KG1 (cell line): ENCODE data around the gene DMAC2.
"Not testable (repeated sequence)": the region's sequence is repeated elsewhere in the genome, so short reads cannot be mapped to it uniquely, and the experiment has no call there.

Experiments used
- DNase-seq: peaks from one replicate; lab custom pipeline; 2025; lab: John Stamatoyannopoulos, UW

DMAC2 gene

DNA sequence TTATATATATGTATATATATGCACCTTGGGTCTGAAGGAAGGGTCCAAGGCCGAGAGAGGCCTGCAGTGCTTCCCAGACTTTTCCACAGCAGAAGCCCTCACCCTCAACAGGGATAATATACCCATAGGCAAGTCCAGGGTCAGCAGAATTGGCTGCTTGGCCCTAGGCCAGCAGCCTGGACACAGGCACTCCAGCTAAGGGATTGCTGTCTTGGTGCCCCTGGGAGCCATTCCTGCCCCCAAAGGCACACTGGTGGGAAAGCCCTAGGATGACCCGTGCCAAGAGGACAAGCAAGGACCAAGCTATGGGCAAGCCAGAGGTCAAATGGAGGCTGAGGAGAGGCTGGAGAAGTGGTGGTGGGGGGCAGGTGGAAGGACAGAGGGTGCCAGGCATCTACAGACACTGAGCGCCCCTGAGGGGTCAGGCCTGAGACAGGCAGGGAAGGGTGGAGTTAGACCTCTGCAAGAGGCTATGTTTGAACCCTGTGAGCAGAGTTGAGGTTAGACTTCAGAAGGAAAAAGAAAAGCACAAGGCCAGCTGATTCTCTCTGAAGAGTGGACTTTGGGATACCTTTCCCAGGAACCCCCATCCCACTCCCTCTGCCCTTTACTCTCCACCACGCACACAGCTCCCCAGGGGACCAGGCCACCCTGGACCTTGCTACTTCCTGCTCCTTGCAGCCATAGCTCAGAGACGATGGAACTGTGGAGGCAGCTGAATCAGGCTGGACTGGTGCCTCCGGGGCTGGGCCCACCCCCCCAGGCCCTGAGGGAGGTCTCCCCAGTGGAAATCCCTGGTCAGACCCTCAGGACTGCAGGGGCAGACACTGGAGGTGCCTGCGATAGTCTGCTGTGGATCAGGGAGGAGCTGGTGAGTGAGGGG is 3.0 kb upstream of the DMAC2 start, which contains the start of gene ERICH4:
TSS of gene ERICH4 (plus strand) at position 684 of the 883 bp plus-strand sequence. CDS start at position 698, 14 bp downstream.
- DNase-seq = no peak

DNA sequence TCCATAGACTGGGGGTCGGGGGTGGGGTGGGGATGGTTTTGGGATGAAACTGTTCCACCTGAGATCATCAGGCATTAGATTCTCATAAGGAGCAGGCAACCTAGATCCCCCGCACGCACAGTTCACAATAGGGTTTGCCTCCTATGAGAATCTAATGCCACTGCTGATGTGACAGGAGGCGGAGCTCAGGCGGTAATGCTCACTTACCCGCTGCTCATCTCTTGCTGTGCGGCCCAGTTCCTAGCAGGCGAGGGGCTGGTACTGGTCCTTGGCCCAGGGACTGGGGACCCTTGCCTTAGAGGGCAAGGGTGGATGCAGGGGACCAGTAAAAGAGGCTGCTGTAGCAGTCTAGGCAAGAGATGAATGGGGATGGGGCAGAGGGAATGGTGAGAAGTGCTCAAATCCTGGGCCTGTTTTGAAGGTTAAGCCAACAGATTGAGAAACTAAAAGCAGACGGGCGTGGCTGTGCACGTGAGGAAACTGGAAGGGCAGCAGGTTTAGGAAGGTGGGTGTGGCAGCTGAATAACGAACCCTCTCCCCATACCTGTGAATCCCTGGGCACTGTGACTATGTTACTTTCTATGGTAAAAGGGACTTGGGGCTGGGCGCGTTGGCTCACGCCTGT is 1.7 kb upstream of the DMAC2 start:
- no peak for DNase-seq

DNA sequence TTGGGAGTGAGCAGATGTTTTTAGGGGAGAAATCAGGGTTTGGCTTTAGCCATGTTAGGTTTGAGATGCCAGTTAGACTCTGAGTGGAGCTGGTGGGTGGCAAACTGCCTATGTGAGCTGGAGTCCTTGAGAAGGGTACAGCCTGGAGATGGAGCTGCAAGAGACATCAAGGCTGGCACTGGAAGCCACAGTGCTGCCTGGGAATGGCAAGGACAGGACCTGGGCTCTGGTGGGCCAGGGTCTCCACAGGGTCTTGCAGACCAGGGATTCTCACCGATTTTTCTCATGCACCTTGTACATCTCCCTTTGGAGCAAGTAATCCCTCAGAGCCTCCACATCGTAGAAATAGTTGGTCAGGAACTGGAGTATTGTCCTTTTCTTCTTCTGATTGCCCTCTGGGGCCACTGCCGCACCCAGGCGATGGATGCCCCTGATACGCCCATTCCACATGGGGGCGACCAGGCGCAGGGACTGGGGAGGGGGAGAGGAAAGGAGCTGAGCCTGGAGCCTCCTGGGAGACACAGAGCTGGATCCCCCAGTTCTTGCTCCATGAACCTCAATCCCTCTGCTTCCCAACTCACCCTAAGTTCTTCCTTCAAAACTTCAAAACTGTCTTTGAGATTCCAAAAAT is 1.7 kb downstream of the DMAC2 start:
- no peak for DNase-seq

DNA sequence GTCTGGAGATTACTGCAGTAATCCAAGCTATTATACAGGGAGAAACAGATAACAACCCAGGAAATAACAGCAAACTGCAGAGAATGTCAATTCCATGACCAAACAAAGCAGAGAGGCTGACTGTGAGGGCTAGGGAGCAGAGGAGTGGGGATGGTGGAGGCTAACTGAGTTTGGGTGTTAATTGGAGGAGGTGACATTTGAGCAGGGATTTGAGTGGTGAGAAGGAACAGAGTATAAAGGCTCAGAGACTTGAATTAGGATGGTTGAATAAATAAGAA is 3.1 kb downstream of the DMAC2 start:
- DNase-seq = no peak

DNA sequence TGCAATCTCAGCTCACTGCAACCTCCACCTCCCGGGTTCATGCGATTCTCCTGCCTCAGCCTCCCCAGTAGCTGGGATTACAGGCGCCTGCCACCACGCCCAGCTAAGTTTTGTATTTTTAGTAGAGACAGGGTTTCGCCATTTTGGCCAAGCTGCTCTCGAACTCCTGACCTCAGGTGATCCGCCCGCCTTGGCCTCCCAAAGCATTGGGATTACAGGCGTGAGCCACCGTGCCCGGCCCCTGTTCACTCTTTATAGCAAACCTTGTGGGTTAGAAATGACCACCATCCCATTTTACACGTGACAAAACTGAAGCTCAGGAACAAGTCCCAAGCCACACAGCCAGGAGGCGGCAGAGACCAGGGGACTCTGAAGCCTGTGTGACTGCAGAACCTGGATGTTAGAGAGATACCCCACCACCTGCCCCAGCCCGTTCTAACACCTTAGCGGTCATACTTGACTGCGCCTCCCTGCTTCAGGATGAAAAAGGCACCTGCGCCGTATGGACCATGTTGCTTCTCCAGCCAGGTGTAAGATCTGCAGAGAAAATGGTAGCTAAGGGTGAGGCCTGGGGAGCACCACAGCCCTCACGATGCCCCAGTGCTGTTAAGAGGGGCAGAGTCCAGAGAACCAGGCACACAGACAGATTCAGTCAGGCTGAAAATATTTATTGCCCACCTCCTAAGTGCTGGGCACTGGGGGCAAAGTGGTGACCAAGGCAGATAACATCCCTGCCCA is 3.6 kb downstream of the DMAC2 start:
- no peak for DNase-seq

DNA sequence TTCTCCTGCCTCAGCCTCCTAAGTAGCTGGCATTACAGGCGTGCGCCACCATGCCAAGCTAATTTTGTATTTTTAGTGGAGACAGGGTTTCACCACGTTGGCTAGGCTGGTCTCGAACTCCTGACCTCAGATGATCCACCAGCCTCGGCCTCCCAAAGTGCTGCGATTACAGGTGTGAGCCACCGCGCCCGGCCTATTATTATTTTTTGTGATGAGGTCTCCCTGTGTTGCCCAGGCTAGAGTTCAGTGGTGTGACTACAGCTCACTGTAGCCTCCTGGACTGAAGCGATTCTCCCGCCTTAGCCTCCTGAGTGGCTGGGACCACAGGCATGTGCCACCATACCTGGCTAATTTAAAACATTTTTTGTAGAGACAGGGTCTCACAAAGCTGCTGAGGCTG is 4.3 kb downstream of the DMAC2 start:
- not testable (repeated sequence) for DNase-seq

DNA sequence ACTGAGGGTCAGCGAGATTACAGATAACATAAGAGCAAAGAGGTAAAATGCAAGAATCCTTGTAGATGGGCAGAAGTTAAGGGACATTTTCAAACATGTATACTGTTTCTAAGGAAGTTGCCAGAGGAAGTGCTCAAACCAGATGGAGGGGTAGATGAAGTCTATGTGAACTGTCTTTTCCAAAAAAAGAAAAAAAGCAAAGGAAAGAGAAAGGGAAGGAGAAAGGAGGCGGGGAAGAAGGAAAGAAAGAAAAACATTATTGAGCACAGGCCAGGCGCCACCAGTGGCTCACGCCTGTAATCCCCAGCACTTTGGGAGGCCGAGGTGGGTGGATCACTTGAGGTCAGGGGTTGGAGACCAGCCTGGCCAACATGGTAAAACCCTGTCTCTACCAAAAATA is 5.3 kb downstream of the DMAC2 start:
- DNase-seq = no peak

DNA sequence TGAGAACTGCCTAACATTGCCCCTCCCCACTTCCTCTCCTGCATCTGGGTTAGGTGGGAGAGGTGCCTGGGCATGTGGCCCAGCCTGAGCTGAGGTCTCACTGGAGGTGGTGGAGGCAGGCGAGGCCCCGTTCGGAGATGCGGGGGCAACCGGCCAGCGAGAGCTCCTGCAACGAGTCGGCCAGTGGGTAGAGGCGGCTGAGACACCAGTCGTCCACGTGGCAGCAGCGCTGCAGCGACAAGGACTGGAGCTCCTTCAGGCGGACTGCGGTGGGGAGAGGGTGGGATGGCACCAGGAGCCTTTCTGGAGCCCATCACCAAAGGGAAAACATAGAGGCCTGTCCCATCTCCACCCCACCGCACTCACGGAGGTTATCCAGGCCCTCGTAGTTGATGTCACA is 6.5 kb downstream of the DMAC2 start:
- DNase-seq = no peak

DNA sequence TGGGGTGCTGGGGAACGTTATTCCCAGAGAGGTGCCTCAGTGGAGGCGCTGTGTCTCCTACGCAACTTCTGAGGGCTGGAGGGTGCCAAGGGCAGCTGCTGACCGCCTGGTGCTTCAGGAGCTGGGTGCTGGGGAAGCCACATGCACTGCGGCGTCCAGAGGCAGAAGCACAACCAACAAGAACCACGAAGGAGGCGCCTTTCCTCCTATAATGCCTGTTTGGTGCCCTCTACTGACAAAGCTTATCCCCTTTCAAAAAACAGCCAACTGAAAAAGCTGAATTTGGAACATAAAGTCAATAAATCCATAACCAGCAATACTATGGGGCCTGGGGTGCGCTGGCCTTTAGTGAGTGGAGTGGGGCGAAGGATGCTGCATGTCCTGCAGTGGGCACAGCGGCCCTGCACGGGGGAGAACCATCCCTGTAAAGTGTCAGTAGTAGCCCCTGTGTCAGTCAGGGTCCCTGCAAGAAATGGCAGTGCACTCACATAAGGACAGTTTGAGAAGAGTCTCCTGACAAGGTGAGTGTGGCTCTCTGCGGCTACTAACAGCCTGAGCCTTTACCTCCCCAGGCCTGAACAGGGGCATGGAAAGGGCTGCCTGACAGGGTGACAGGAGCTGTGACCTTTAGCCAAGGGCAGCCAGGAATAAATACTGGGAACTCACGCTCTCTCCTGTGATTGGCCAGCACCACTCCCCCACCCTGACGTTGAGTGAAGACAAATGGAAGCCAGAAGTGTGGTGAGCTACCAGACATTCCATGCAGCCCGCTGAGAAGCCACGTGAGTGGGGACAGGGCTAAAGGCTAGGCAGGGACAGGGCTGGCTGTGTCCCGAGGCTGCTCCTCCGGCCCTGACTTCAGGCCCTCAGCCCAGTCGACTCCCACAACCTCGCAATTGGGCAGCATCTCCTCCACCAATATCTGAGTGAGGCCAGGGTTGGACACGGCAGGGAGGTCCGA is 8.0 kb downstream of the DMAC2 start:
- no peak for DNase-seq

DNA sequence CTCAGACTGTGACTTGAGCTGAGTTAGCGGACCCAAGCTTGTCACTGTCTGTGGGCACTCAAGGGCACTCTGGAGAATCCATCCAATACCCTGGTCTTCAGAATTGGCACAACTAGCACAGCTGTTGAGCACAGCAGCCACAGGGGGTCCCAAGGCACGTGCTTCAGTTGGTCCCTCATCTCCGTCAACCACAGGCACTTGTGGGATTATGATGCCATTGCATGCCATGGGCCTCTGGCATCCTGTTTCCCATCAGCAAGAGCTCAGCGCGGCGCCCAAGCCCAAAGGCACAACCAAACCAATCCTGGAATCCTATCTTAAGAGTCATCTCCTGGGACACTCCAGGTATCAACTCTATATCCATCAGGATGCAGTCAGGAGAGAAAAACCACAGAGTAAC is 8.8 kb downstream of the DMAC2 start:
- no peak for DNase-seq

DNA sequence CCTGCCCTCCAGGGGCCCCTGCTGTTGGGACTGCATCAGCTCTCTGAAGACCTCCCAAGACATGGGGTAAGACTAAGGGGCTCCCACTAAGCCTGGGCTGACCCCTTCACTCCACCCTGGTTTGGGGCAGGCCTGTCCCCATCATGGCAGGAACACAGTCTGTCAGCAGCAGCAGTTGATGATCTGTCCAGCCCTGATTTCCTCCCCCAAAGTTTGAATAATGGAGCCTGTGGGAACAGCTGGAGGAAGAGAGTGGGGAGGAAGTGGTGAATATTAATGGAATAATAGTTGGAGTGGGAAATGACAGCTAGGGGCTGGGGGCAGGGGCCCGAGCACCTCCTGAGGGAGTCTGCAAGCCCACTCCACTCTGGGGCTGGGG is 11.2 kb downstream of the DMAC2 start:
- no peak for DNase-seq

DNA sequence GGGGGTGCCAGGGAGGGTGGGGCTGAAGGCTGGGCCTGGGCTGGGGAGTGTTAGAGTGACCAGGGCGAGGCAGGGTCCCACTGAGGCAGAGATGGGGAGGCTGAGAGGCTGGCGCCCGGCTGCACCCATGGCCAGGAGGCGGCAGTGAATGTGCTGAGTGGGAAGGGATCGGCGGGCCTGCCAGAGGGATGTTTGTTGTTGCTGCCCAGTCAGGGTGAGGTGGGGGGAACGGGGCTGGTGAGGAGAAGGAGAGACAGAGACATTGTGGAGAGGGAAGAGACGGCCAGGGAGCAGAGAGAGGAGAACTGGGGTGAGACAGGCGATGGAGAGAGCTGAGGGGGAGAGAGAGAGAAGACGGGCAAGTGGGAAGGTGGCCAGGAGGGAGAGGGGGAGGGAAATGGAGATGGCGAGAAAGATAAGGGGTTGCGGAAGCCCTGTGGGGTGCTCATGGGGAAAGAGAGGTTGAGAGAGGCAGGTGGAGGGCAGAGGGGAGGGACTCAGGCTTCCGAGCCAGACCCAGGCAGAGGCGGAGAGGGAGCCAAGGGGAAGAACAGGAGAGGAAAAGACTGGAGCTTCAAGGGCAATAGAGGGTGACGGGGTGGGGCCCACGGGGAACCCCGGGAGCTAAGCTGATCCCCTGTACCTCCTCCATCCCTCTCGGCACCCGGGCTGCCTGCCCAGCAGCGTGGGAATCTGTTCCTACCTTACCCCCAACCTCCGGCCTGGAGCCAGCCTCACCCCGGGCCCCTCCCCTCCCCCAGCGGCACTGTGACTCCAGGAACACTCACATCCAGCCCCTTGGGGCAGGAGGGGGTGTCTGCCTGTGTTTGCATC is 11.8 kb downstream of the DMAC2 start:
- no peak for DNase-seq

DNA sequence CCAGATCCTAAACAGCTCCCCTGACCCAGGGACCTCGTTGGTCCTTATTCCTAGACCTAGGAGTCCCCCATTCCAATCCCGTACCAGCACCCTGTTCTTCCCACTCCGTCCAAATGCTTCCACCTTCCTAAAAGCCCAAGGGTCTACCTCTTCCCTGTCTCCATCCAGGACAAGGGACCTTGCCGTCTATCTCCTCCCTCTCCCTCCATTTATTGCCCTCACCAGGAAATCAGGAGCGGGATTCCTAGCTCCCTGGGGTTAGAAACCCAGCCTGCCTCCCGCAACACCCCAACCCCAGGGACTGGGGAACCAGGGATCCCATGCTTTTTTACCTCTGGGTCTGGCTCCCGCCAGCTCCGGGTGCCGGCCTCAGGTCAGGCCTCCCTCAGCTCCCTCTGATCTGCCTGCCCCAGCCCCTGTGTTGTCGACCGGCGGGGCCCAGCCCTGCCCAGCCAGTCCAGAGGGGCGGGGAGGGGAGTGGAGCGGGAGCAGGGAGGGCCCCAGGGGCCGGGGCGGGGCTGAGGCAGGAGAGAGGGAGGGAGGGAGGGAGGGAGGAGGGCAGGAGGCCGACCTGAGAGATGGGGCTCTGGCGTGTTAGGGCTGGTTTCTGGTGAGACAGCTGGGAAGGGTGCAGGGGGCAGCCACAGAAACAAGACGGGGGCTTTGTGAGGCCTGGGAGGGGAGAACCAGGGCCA is 12.6 kb downstream of the DMAC2 start, which contains the start of gene B3GNT8:
TSS of gene B3GNT8 (minus strand) at position 423 of the 695 bp plus-strand sequence. CDS start 596 bp downstream, outside the sequence.
- DNase-seq = peak; percentile 21

DNA sequence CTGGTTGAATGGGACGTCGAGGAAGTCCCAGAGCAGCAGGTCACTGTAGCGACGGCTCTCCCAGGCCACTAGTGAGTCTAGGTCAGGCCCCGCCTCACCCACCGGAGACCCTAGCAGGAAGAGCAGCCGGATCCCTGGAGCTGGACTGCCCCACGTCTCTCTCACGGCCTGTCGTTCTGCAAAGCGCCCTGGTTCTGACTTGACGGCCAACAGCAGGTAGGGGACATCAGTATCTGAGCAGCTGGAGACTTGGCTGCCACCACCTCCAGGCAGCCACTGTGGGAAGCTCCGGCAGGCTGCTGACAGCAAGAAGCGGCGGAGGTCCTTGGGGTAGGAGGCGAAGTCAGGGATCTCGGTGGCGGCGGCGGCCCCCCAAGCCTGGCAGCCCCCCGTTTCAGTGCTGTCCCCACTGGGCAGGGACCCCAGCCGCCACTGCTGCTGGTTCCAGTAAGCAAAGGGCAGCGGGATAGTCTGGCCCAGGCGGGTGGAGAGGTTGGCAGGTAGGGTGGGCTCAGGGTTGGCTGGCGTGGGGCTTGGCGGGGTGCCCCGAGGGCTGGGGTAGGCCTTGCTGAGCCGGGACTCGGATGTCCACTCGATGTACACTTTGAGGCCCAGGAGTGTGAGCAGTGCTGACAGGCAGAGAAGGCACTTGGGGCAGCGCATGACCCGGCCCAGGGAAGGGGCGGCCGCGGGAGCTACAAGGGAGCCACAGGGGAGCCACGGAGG is 13.4 kb downstream of the DMAC2 start:
- DNase-seq = no peak

DNA sequence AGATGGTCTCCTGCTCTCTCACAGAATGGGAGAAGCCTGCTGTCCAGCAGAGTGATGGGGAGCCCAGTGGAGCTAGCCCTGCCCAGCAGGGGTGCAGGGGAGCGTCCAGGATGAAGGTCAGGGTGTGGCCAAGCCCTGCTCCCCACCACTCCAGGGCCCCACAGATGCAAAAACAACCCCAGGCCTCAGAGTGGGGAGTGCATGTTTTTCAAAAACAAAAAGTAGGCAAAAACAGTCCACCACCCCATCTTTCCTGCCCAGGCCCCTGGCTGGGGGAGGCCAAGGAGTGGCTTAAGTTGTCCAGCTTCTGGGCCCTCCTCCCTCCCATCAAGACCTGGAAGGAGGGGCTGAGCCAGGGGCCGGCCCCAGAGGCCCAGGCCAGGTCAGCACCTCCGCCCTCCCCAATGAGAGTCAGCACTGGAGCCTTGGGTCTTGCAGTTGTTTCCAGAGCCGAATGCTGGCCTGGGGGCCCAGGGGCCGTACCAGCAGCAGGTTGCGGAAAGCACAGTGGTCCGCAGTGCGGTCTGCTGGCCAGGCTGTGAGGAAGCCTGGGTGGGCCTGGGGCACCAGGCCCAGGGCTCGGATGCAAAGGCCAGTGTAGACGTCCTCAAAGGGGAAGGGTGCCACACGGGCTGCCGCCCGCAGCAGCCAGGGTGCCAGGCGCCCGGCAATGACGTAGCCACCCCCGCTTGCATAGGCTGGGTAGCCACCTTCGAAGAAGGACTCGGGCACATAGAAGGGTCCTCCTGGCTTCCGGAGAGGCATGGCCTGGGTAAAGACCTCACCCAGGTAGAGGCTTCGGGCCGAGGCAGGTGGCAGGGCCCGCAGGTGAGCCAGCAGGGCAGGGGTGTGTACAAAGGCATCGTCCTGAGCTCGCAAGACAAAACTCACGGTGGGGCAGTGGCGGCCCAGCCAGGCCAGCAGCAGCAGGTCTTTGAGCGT is 14.3 kb downstream of the DMAC2 start:
- no peak for DNase-seq

DNA sequence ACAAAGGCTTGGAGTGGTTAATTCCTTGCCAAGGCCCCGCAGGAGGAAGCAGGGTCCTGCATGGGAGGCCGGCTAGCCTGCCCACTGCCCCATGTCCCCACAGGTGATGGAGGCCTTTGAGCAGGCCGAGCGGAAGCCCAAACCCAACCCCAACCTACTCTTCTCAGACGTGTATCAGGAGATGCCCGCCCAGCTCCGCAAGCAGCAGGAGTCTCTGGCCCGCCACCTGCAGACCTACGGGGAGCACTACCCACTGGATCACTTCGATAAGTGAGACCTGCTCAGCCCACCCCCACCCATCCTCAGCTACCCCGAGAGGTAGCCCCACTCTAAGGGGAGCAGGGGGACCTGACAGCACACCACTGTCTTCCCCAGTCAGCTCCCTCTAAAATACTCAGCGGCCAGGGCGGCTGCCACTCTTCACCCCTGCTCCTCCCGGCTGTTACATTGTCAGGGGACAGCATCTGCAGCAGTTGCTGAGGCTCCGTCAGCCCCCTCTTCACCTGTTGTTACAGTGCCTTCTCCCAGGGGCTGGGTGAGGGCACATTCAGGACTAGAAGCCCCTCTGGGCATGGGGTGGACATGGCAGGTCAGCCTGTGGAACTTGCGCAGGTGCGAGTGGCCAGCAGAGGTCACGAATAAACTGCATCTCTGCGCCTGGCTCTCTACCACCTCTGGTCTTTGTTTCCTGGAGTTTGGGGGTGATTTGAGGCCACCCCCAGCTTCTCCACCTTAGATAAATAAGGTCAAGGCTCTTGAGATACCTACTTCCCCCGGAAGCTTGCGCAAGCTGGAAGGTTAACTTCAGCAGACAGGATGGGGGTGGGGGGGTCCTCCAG is 15.2 kb downstream of the DMAC2 start:
- no peak for DNase-seq

DNA sequence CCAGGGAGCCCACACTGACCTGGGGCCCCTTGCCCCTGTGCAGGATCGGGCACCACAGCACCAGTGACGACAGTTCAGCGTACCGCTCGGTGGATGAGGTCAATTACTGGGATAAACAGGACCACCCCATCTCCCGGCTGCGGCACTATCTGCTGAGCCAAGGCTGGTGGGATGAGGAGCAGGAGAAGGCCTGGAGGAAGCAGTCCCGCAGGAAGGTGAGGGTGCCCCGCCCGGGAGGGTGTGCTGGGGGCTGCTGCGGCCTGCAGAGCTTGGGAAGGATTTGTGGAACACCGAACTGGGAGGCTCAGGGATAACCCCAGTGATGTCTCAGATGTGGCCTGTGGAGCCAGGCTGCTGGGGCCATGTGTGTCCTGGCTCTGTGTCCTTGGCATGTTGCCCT is 16.8 kb downstream of the DMAC2 start:
- no peak for DNase-seq
